ENCODE results near the gene KRTAP12-3. TPM values are rescaled to one million over a fixed set of nuclear protein-coding genes. Genes with fewer than 3 reads are reported as not detected.
A peak's percentile ranks its signal among the peaks of the same experiment; 100 is the strongest.
"Not testable (repeated sequence)": the region's sequence is repeated elsewhere in the genome, so short reads cannot be mapped to it uniquely, and the experiment has no call there.

The KRTAP12-3 gene
- total RNA-seq, 1 donor from 2014 or later, result not detected

- Mint-ChIP-seq H3K4me1 (ENCODE audit: low read depth) (peaks cover 7% of the 10 kb centered on the region), H3K27me3 (ENCODE audit: low read depth) (no peaks in the 10 kb centered on the region), H3K27ac (no peak overlapping the region), H3K4me3 (ENCODE audit: low read depth) (no peak overlapping the region), H3K36me3 (ENCODE audit: low read depth) (peaks cover 6% of the 10 kb centered on the region), H3K9me3 (peaks cover 6% of the 10 kb centered on the region)
- intact Hi-C loops (cut with micrococcal nuclease), result no loop called here
- DNase-seq (ENCODE audit: low spot score), result no peak
These were observed 8.1 kb upstream of the KRTAP12-3 start for GRCh38 chr21:44649521-44650100.

DNA sequence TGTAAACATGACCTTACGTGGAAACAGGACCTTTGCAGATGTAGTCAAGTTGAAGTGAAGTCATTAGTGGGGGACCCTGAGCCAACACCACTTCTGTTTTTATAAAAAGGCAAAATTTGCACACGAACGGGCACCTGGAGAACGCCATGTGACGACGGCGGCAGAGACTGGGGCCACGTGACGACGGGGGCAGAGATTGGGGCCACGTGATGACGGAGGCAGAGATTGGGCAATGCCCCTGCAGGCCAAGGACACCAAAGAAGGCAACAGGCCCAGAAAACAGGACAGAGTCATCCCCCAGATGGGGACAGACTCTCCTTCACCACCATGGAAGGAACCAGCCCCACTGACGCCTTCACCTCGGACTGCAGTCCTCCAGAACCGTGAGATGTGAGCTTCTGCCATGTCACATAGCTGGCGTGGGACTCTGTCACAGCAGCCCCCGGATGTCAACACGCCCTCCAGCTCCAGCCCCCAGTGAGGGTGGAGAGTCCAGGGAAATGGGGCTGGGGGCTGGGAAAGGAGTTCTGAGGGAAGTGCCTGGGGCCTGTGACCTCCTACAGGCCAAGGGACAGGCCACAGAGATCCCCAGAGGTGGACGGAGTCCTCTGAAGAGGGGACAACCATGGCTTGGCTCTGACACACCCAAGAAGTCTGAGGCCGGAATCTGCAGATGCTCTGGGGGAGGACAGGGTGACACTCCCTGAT lies 7.3 kb upstream of the KRTAP12-3 start:
- intact Hi-C loops (cut with micrococcal nuclease), result no loop called here
- DNase-seq (ENCODE audit: low spot score), result no peak
- Mint-ChIP-seq H3K4me1 (ENCODE audit: low read depth) (peaks cover 11% of the 10 kb centered on the region), H3K27me3 (ENCODE audit: low read depth) (no peaks in the 10 kb centered on the region), H3K36me3 (ENCODE audit: low read depth) (peaks cover 6% of the 10 kb centered on the region), H3K4me3 (ENCODE audit: low read depth) (no peak overlapping the region), H3K9me3 (peaks cover 8% of the 10 kb centered on the region), H3K27ac (no peak overlapping the region)

GRCh38 chr21:44650973-44651675 lies 6.6 kb upstream of the KRTAP12-3 start:
- no peak overlapping the region for H3K27ac Mint-ChIP-seq
- H3K9me3 Mint-ChIP-seq, result peaks cover 11% of the 10 kb centered on the region
- H3K4me3 Mint-ChIP-seq (ENCODE audit: low read depth), result no peak overlapping the region
- peaks cover 11% of the 10 kb centered on the region for H3K4me1 Mint-ChIP-seq (ENCODE audit: low read depth)
- intact Hi-C loops (cut with micrococcal nuclease), result no loop called here
- H3K36me3 Mint-ChIP-seq (ENCODE audit: low read depth), result peaks cover 7% of the 10 kb centered on the region
- no peaks in the 10 kb centered on the region for H3K27me3 Mint-ChIP-seq (ENCODE audit: low read depth)
- DNase-seq (ENCODE audit: low spot score), result no peak

DNA sequence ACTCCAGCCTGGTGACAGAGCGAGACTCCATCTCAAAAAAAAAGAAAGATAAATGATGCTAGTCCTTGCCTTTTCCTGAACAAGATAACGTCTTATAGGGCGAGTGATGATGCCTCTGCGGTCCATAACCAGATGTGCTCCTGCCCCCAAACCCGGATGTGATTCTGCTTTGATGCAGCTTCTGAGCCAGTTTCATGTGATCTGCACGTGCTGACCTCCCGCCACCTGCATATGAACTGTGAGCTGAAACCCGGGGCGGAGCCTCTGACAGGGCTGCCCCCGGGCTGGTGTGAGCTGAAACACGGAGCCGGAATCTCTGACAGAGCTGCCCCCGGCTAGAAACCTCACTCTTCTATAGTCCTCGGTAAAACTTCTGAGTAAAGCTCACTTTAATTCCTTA lies 4.6 kb upstream of the KRTAP12-3 start:
- H3K9me3 Mint-ChIP-seq, result peaks cover 28% of the 10 kb centered on the region
- no peak for DNase-seq (ENCODE audit: low spot score)
- H3K4me1 Mint-ChIP-seq (ENCODE audit: low read depth), result peaks cover 24% of the 10 kb centered on the region
- intact Hi-C loops (cut with micrococcal nuclease), result no loop called here
- H3K36me3 Mint-ChIP-seq (ENCODE audit: low read depth), result peaks cover 27% of the 10 kb centered on the region
- H3K27ac Mint-ChIP-seq, result no peak overlapping the region
- H3K27me3 Mint-ChIP-seq (ENCODE audit: low read depth), result no peaks in the 10 kb centered on the region
- no peak overlapping the region for H3K4me3 Mint-ChIP-seq (ENCODE audit: low read depth)

DNA sequence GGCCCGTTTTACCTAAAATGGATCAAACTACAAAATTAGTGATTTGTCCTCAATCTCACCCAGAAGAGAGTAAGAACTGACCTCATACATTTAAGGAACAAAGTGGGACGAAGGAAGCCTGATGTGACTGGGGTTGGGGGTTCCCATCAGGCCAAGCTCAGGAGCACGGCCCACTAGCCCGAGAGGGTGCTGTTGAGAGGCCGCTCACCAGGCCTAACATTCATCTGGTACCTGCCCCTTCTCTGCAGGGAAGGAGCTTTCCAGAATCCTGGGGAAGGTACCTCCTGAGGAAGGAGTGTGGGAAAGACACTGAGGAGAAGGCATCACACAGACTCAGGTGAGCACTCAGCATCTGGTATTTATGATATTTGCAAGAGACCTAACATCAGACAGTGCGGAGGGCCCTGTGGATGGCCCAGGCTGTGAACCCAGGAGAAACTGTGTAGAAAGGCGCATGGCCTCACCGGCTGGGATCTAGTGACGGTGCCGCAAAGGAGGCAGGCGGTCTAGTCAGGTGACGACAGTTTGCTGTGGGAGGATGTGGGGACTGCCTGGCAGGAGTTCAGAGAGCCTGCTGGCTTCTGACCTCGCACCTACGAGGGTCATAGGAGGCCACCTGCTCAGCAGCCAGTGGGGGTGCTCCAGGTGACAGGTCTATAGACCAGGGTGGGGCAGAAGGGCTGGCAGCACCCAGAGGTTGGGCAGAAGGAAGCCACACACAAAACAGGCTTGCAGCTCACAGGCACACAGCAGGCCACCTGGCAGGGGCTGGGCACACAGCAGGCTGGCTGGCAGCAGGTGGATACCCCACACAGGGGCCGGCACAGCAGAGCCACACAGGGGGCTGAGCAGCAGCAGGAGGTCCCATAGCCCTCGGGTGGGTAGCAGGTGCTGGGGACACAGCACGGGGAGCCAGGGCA lies 3.8 kb upstream of the KRTAP12-3 start:
- Mint-ChIP-seq H3K4me1 (ENCODE audit: low read depth) (peaks cover 32% of the 10 kb centered on the region), H3K4me3 (ENCODE audit: low read depth) (no peak overlapping the region), H3K27me3 (ENCODE audit: low read depth) (no peaks in the 10 kb centered on the region), H3K9me3 (peaks cover 33% of the 10 kb centered on the region), H3K36me3 (ENCODE audit: low read depth) (peaks cover 29% of the 10 kb centered on the region), H3K27ac (no peak overlapping the region)
- intact Hi-C loops (cut with micrococcal nuclease), result no loop called here
- DNase-seq (ENCODE audit: low spot score), result no peak

- Mint-ChIP-seq H3K9me3 (peaks cover 35% of the 10 kb centered on the region), H3K27me3 (ENCODE audit: low read depth) (no peaks in the 10 kb centered on the region), H3K36me3 (ENCODE audit: low read depth) (peaks cover 33% of the 10 kb centered on the region), H3K27ac (no peak within 1 kb of the TSS), H3K4me1 (ENCODE audit: low read depth) (peaks cover 38% of the 10 kb centered on the region), H3K4me3 (ENCODE audit: low read depth) (no peak within 1 kb of the TSS)
- intact Hi-C loops (cut with micrococcal nuclease), result no loop called here
- DNase-seq (ENCODE audit: low spot score), result no peak
These were observed 3.1 kb upstream of the KRTAP12-3 start, which contains the start of gene KRTAP12-4 for GRCh38 chr21:44654576-44655175. TSS of gene KRTAP12-4 (minus strand) at chr21:44654659. CDS start at chr21:44654614, 45 bp downstream.

GRCh38 chr21:44656868-44657267 lies 864 bp upstream of the KRTAP12-3 start:
- H3K4me3 Mint-ChIP-seq (ENCODE audit: low read depth), result no peak overlapping the region
- peaks cover 33% of the 10 kb centered on the region for H3K36me3 Mint-ChIP-seq (ENCODE audit: low read depth)

DNA sequence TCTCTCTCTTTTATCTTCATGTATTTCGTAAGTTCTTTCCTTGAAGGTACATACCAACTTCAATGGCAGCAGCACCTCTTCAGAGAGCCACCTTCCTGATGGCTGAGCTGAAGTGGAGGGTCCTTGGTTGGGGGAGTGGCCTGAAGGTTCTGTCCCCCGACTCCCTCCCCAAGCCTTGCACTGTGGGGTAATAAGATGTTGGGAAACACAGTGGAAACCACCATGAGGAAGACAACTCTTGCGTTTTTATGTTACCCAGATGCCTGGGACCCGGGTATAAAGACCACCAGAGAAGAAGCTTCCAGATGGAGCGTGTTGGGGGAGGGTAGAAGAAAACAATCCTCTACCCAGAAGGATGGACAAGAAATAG lies 794 bp downstream of the KRTAP12-3 start:
- H3K36me3 Mint-ChIP-seq (ENCODE audit: low read depth), result peaks cover 33% of the 10 kb centered on the region

More at GRCh38 chr21:44656868-44657267, 864 bp upstream of the KRTAP12-3 start:
- Mint-ChIP-seq H3K27me3 (ENCODE audit: low read depth) (peaks cover 3% of the 10 kb centered on the region), H3K9me3 (peaks cover 39% of the 10 kb centered on the region), H3K4me1 (ENCODE audit: low read depth) (peaks cover 40% of the 10 kb centered on the region), H3K27ac (peak overlapping the region; percentile 54)
- intact Hi-C loops (cut with micrococcal nuclease), result no loop called here
- no peak for DNase-seq (ENCODE audit: low spot score)

DNA sequence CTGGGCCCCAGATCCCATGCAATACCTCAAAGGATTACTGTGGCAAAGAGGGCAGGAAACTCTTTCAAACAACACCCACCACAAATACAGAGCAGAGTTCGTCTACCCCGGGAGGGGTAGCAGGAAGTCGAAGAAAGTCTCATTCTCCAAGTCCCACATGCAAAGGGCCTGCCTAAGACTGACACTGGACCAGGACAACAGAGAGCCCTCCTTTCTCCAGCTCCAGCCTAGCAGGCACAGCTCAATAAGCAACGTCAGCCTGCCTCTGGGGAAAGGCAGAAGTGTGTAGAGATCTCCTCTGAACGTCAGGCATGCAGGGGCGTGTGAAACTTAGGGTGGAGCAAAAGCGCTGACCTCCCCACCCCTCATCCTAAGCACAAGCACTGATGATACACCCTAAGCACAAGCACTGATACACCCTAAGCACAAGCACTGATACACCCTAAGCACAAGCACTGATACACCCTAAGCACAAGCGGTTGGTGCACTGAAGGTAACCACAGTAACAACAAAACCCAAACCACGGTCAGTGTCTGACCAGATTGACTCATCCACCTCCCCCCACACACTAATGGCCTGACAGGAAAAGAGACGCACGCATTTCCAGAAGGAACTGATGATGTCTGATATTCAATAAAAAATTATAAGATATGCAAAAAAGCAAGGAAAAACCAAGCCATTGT lies 1.3 kb downstream of the KRTAP12-3 start:
- Mint-ChIP-seq H3K36me3 (ENCODE audit: low read depth) (peaks cover 28% of the 10 kb centered on the region), H3K9me3 (peaks cover 39% of the 10 kb centered on the region), H3K27me3 (ENCODE audit: low read depth) (peaks cover 18% of the 10 kb centered on the region), H3K4me3 (ENCODE audit: low read depth) (no peak overlapping the region), H3K4me1 (ENCODE audit: low read depth) (peaks cover 35% of the 10 kb centered on the region), H3K27ac (peak overlapping the region; percentile 40)
- DNase-seq (ENCODE audit: low spot score), result no peak
- intact Hi-C loops (cut with micrococcal nuclease), result no loop called here

More for the DNA sequence above, 794 bp downstream of the KRTAP12-3 start:
- Mint-ChIP-seq H3K27me3 (ENCODE audit: low read depth) (peaks cover 13% of the 10 kb centered on the region), H3K27ac (peak overlapping the region; percentile 54), H3K4me1 (ENCODE audit: low read depth) (peaks cover 40% of the 10 kb centered on the region), H3K4me3 (ENCODE audit: low read depth) (no peak overlapping the region), H3K9me3 (peaks cover 39% of the 10 kb centered on the region)
- intact Hi-C loops (cut with micrococcal nuclease), result no loop called here
- DNase-seq (ENCODE audit: low spot score), result no peak

GRCh38 chr21:44661567-44661966 lies 3.8 kb downstream of the KRTAP12-3 start:
- peaks cover 23% of the 10 kb centered on the region for H3K9me3 Mint-ChIP-seq
- H3K27ac Mint-ChIP-seq; H3K4me3 Mint-ChIP-seq (ENCODE audit: low read depth); DNase-seq (ENCODE audit: low spot score); intact Hi-C loops (cut with micrococcal nuclease): not testable (repeated sequence)
- H3K36me3 Mint-ChIP-seq (ENCODE audit: low read depth), result peaks cover 21% of the 10 kb centered on the region
- peaks cover 21% of the 10 kb centered on the region for H3K27me3 Mint-ChIP-seq (ENCODE audit: low read depth)
- H3K4me1 Mint-ChIP-seq (ENCODE audit: low read depth), result peaks cover 29% of the 10 kb centered on the region

DNA sequence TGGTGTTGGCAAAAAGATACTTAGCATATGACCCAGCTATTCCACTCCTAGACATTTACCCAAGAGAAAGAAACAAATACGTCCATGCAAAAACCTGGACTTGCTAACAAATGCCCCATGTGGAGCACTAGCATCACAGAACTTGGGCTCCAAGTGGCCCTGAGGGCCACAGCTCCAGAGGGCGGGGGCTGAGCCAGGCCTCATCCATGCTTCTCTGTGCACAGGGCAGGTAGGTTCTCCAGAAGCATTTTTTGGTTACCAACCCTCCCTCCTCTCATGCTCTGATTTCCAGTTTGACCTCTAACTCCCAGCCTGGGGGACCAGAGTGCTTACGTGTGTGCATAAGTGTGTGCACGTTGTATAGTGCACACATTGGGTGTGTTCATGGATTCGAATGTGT lies 7.0 kb downstream of the KRTAP12-3 start:
- intact Hi-C loops (cut with micrococcal nuclease), result no loop called here
- H3K4me1 Mint-ChIP-seq (ENCODE audit: low read depth), result peaks cover 2% of the 10 kb centered on the region
- H3K27ac Mint-ChIP-seq, result no peak overlapping the region
- H3K36me3 Mint-ChIP-seq (ENCODE audit: low read depth), result no peaks in the 10 kb centered on the region
- no peak for DNase-seq (ENCODE audit: low spot score)
- H3K9me3 Mint-ChIP-seq, result peaks cover 12% of the 10 kb centered on the region
- H3K27me3 Mint-ChIP-seq (ENCODE audit: low read depth), result peaks cover 23% of the 10 kb centered on the region
- H3K4me3 Mint-ChIP-seq (ENCODE audit: low read depth), result no peak overlapping the region
